GM13976 (cell line): ENCODE measurements around the gene GAB1.
A peak's percentile ranks its signal among the peaks of the same experiment; 100 is the strongest.

ENCODE experiments used
- DNase-seq: peaks from one replicate; pipeline ENCODE4 v3.0.0; 2012; ENCODE audit warnings: low spot score
- in situ Hi-C: fragments of 300-500 bp; cut with MboI; formaldehyde crosslinking; loops from one replicate; pipeline ENCODE4 v1.12.0; 2022; ENCODE audit warnings: low sequenced_read_pairs, mixed read lengths, inconsistent platforms; ENCODE audit not compliant: unreplicated experiment
- TF ChIP-seq, protein P1 (sequence below): IDR thresholded peaks from 2 replicates; pipeline ENCODE4 v1.5.1; 2012; ENCODE audit warnings: borderline replicate concordance, mild to moderate bottlenecking; ENCODE audit not compliant: insufficient read depth; ENCODE audit errors: extremely low read depth, missing control alignments, control extremely low read depth

Gene GAB1

GRCh38 chr4:143397887-143398286, 61.2 kb downstream of the GAB1 start:
- in situ Hi-C loops: no loop called here
- TF ChIP-seq, protein P1, sequence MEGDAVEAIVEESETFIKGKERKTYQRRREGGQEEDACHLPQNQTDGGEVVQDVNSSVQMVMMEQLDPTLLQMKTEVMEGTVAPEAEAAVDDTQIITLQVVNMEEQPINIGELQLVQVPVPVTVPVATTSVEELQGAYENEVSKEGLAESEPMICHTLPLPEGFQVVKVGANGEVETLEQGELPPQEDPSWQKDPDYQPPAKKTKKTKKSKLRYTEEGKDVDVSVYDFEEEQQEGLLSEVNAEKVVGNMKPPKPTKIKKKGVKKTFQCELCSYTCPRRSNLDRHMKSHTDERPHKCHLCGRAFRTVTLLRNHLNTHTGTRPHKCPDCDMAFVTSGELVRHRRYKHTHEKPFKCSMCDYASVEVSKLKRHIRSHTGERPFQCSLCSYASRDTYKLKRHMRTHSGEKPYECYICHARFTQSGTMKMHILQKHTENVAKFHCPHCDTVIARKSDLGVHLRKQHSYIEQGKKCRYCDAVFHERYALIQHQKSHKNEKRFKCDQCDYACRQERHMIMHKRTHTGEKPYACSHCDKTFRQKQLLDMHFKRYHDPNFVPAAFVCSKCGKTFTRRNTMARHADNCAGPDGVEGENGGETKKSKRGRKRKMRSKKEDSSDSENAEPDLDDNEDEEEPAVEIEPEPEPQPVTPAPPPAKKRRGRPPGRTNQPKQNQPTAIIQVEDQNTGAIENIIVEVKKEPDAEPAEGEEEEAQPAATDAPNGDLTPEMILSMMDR: no peak
- DNase-seq: no peak

DNA sequence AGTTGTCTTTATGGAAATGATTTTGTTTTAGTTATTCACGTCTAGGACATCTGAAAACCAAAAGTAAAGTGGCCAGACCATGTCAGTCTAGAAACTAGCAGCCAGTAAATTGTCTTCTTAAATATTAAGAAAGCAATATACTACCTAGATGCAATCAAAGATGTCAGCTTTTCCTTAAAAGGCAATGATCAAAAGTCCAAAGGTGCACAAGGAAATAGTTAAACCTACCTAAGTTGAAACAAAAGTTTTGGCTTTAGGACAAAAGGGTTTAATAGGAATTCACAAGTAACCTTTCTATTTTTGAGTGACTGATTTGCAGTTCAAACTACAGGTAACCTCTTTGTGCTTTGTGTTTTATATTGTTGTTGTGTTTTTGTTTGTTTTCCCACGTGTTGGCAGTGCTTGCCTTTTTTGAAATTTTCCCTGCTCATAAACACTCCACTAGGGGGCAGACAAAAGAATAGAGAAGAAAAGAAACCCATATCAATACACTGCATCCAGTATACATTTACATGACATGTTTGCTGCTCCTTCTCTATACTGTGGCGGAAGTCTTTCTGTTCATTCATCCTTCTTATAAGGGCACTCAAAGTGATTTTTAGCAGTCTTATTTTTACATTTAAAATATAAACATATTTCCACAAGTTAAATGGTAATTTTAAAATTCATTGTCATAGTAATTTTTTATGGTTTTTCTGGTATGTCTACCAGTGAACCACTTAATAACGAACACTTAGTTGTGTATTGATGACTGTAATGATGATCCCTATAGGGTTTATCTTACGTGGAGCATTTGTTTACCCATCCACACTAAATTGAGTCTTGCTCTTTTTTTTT, 62.7 kb downstream of the GAB1 start:
- in situ Hi-C loops: no loop called here
- TF ChIP-seq, protein P1: peak; percentile 41
- DNase-seq: no peak

GRCh38 chr4:143400082-143400481, 63.4 kb downstream of the GAB1 start:
- DNase-seq: no peak
- TF ChIP-seq, protein P1: no peak
- in situ Hi-C loops: no loop called here

DNA sequence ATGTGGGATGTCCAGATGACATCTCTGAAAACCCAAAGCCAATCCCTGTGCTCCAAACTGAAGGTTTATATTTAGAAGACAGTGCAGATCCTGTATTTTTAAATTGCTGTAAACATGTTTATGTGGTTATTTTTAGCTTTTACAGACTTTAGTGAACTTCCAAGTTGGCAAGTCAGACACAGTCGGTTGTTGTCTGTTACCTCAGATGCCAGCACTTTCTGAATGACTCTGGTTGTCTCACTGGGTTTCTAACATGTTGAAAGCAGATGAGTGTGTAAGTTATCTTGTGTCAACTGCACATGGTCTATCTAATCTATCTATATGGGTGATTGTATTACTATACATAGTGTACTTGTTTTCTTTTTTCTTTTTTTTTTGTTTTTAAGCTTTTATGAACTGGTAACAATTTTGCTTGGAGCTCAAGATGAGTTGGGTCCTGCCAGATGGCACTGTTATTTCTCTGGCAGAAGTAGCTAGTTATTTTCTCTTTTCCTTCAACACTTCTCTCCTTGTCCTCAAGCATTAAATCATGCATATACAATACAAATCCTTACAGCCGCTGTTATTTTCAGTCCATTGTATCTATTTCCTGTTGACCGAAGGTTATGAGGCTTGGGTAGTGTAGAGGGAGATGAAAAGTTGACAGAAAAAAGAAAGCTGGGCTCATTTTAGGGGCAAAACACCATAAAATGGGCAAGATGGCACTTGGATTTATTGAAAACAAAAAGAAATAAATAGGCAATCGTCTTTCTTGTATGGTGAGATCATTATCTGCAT, 66.3 kb downstream of the GAB1 start:
- DNase-seq: no peak
- in situ Hi-C loops: no loop called here
- TF ChIP-seq, protein P1: no peak

DNA sequence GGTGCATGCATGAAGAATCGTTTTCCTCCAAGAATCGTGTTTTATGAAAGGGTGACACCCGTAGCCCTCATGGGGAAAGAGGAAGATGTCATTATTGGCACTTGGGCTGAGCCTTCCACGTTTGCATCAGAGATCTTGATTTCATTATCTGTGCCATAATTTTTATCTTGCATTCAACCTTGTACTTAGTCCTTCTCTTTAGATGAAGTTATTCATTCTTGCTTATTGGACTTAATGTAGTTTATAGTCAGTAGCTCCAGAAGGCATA, 66.8 kb downstream of the GAB1 start:
- TF ChIP-seq, protein P1: no peak
- no peak for DNase-seq
- in situ Hi-C loops: no loop called here

- in situ Hi-C loops: no loop called here
- TF ChIP-seq, protein P1: no peak
- no peak for DNase-seq
Observed at GRCh38 chr4:143404555-143404954, 67.9 kb downstream of the GAB1 start.
